B cell (primary cell): ENCODE measurements around the gene DTX4. TPM values are rescaled to one million over a fixed set of nuclear protein-coding genes. Genes with fewer than 3 reads are reported as not detected.

ENCODE experiments used
- ATAC-seq: fragments of 200-7000 bp; cut with Tn5 transposase; one replicate; pipeline ENCODE4 v1.10.0; 2021; ENCODE audit warnings: low read depth, mild to moderate bottlenecking, moderate number of reproducible peaks, moderate library complexity
- CTCF ChIA-PET: fragments of 350-600 bp; sonication (Branson Sonifier 250); formaldehyde crosslinking; loops from one replicate; lab custom pipeline; 2021; ENCODE audit warnings: antibody characterized with exemption, inconsistent platforms; lab: Charles Lee
- POLR2A ChIA-PET: fragments of 350-600 bp; sonication (Branson Sonifier 250); formaldehyde crosslinking; loops from one replicate; lab custom pipeline; 2021; ENCODE audit warnings: antibody characterized with exemption; lab: Charles Lee
- DNase-seq: peaks from one replicate; pipeline ENCODE4 v3.0.0; 2013
- H2AFZ ChIP-seq: 2 replicates; pipeline ENCODE4 v1.6.1; 2012; ENCODE audit warnings: mild to moderate bottlenecking, low read depth, low read length; ENCODE audit not compliant: insufficient read depth, poor library complexity, severe bottlenecking
- H3K27ac ChIP-seq, 2 donors: 1 replicate in 1 of 2; 2 replicates in 1 of 2; pipeline ENCODE4 v1.5.1; 2012 to 2013; ENCODE audit warnings: low read length in 2 of 2, mild to moderate bottlenecking in 2 of 2, moderate library complexity in 1 of 2
- H3K27me3 ChIP-seq, 4 experiments: fragments of 200-600 bp in 1 of 4; sonication (generic) in 1 of 4; replicated peaks in 1 of 4; 1 replicate in 2 of 4; 2 replicates in 2 of 4; pipeline versions ENCODE4 v1.6.1 to v1.7.0; 2013 to 2016; ENCODE audit warnings: low read length in 3 of 4, mild to moderate bottlenecking in 2 of 4, mixed read lengths in 1 of 4, moderate library complexity in 1 of 4; ENCODE audit not compliant: insufficient read depth in 4 of 4, control insufficient read depth in 3 of 4; ENCODE audit errors: control extremely low read depth in 1 of 4
- H3K36me3 ChIP-seq, 2 experiments: replicated peaks in 1 of 2; 1 replicate in 1 of 2; 2 replicates in 1 of 2; pipeline versions ENCODE4 v1.6.1 to v1.7.1; 2013; ENCODE audit warnings: low read length in 1 of 2; ENCODE audit not compliant: insufficient read depth in 2 of 2, control insufficient read depth in 1 of 2; ENCODE audit errors: control extremely low read depth in 1 of 2, extremely low read depth in 1 of 2
- H3K4me1 ChIP-seq, 2 donors: fragments of 200-600 bp in 1 of 2; sonication (generic) in 1 of 2; 1 replicate in 1 of 2; 2 replicates in 1 of 2; pipeline versions ENCODE4 v1.5.1 to v1.6.1; 2013 to 2017; ENCODE audit warnings: low read length in 2 of 2; ENCODE audit not compliant: control insufficient read depth in 2 of 2, insufficient read depth in 2 of 2
- H3K4me2 ChIP-seq: replicated peaks from 2 replicates; pipeline ENCODE3; 2012; ENCODE audit warnings: mild to moderate bottlenecking, low read depth, low read length; ENCODE audit not compliant: poor library complexity, severe bottlenecking
- H3K4me3 ChIP-seq, 5 experiments: fragments of 200-600 bp in 1 of 5; sonication (generic) in 1 of 5; 1 replicate in 3 of 5; 2 replicates in 2 of 5; pipeline versions ENCODE4 v1.5.1 to v1.7.0; 2011 to 2016; ENCODE audit warnings: low read length in 4 of 5, mild to moderate bottlenecking in 4 of 5, low read depth in 2 of 5, control low read depth in 1 of 5, moderate library complexity in 1 of 5; ENCODE audit not compliant: insufficient read depth in 1 of 5; ENCODE audit errors: control extremely low read depth in 1 of 5, extremely low read depth in 1 of 5
- H3K79me2 ChIP-seq: fragments of 200-600 bp; sonication (generic); one replicate; pipeline ENCODE4 v1.6.0; 2016; ENCODE audit warnings: low read length; ENCODE audit not compliant: control insufficient read depth, insufficient read depth
- H3K9ac ChIP-seq: fragments of 200-600 bp; sonication (generic); 2 replicates; pipeline ENCODE4 v1.6.1; 2017; ENCODE audit warnings: mild to moderate bottlenecking, low read length, moderate library complexity
- H3K9me3 ChIP-seq, 3 donors: one replicate each; pipeline versions ENCODE4 v1.6.1 to v1.7.1; 2013; ENCODE audit warnings: low read length in 2 of 3; ENCODE audit not compliant: control insufficient read depth in 2 of 3, insufficient read depth in 1 of 3; ENCODE audit errors: control extremely low read depth in 1 of 3
- H4K20me1 ChIP-seq: 2 replicates; pipeline ENCODE4 v1.6.0; 2012; ENCODE audit warnings: mild to moderate bottlenecking, low read length; ENCODE audit not compliant: insufficient read depth, control insufficient read depth, poor library complexity, severe bottlenecking
- H3K27ac Mint-ChIP-seq: one replicate; pipeline ENCODE4 v1.8.0; 2021; ENCODE audit warnings: mixed read lengths
- H3K27me3 Mint-ChIP-seq: one replicate; pipeline ENCODE4 v1.8.0; 2021; ENCODE audit warnings: mixed read lengths
- H3K4me1 Mint-ChIP-seq: one replicate; pipeline ENCODE4 v1.8.0; 2021; ENCODE audit warnings: mixed read lengths
- H3K4me3 Mint-ChIP-seq: one replicate; pipeline ENCODE4 v1.8.0; 2021; ENCODE audit warnings: mixed read lengths
- H3K9me3 Mint-ChIP-seq: one replicate; pipeline ENCODE4 v1.8.0; 2022; ENCODE audit warnings: mixed read lengths; ENCODE audit not compliant: insufficient read depth
- EZH2 ChIP-seq: IDR thresholded peaks from 2 replicates; pipeline ENCODE4 v1.6.1; 2012; ENCODE audit warnings: borderline replicate concordance, low read depth, mild to moderate bottlenecking, moderate library complexity, low read length; ENCODE audit not compliant: insufficient read depth, poor library complexity, severe bottlenecking
- WGBS: methylation state at CpG from one replicate; pipeline ENCODE4 v1.1.5; 2013; ENCODE audit warnings: missing lambda C conversion rate; ENCODE audit not compliant: insufficient coverage; 5-methylcytosine and 5-hydroxymethylcytosine counted together
- intact Hi-C: fragments of 100-400 bp; cut with micrococcal nuclease; formaldehyde crosslinking; loops from one replicate; pipeline ENCODE4 v1.10.0; 2022
- polyA plus RNA-seq: library from polyadenylated mRNA; depleted of rRNA; stranded (reverse); fragments of >200 nt; gene quantifications from 2 replicates; pipeline ENCODE4 v1.2.3, GENCODE V29; 2012
- total RNA-seq, 2 donors: library from RNA; stranded (reverse); fragments of 120-200 nt in 1 of 2; gene quantifications; 1 replicate in 1 of 2; 2 replicates in 1 of 2; pipeline versions ENCODE4 v1.2.3 to v1.2.4, GENCODE V29; 2013 to 2022
- TF ChIP-seq, protein P1 (sequence below): fragments of 200-600 bp; IDR thresholded peaks from one replicate; pipeline ENCODE4 v1.8.0; 2022; ENCODE audit warnings: antibody characterized with exemption, mild to moderate bottlenecking

DTX4 gene
- total and polyA plus RNA-seq, 2 donors (not counting 1 experiment from before 2014, with no cell fraction given) = 11.7 to 43.3 TPM

DNA sequence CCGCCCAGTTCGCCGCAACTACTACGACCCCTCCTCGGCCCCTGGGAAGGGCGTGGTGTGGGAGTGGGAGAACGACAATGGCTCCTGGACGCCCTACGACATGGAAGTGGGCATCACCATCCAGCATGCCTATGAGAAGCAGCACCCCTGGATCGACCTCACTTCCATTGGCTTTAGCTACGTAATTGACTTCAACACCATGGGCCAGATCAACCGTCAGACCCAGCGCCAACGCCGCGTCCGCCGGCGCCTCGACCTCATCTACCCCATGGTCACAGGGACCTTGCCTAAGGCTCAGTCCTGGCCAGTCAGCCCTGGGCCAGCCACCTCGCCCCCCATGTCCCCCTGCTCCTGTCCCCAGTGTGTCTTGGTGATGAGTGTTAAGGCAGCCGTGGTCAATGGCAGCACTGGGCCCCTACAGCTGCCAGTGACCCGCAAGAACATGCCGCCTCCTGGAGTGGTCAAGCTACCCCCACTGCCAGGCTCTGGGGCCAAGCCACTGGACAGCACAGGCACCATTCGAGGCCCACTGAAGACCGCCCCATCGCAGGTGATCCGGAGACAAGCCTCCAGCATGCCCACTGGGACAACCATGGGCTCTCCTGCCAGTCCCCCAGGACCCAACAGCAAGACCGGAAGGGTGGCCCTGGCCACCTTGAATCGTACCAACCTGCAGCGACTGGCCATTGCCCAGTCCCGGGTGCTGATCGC is 10.0 kb downstream of the DTX4 start:
- Mint-ChIP-seq H3K27me3 (no peaks in the 10 kb centered on the region), H3K27ac (no peak overlapping the region), H3K4me3 (no peak overlapping the region), H3K4me1 (peaks cover 14% of the 10 kb centered on the region), H3K9me3 (peaks cover 8% of the 10 kb centered on the region)
- intact Hi-C loops = loop anchor here (1.0 kb wide), 1 partner anchor 11 kb away; no protein-coding TSS in a partner anchor
- Histone ChIP-seq H3K36me3 (peaks cover 3 to 59% of the 10 kb centered on the region in 2 experiments), H3K27ac (no peak overlapping the region), H3K27me3 (no peaks in the 10 kb centered on the region), H4K20me1 (peaks cover 73% of the 10 kb centered on the region), H2AFZ (no peak overlapping the region), H3K79me2 (peaks cover 83% of the 10 kb centered on the region), H3K9me3 (peaks cover 0 to 9% (median 7%) of the 10 kb centered on the region in 3 donors), H3K9ac (no peak overlapping the region), H3K4me2 (no peak overlapping the region), H3K4me3 (no peak overlapping the region), H3K4me1 (peaks cover 0 to 2% of the 10 kb centered on the region in 2 donors)
- POLR2A ChIA-PET = interaction anchor here (1.0 kb wide), 1 partner anchor 9 kb away, joined by 4 read pairs; the partner anchor contains the start of gene DTX4
- ATAC-seq (no peak), DNase-seq (no peak)
- over 99% methylated on average over 25 of the region's 33 CpGs for WGBS
- no peak for TF ChIP-seq EZH2
- TF ChIP-seq, protein P1, sequence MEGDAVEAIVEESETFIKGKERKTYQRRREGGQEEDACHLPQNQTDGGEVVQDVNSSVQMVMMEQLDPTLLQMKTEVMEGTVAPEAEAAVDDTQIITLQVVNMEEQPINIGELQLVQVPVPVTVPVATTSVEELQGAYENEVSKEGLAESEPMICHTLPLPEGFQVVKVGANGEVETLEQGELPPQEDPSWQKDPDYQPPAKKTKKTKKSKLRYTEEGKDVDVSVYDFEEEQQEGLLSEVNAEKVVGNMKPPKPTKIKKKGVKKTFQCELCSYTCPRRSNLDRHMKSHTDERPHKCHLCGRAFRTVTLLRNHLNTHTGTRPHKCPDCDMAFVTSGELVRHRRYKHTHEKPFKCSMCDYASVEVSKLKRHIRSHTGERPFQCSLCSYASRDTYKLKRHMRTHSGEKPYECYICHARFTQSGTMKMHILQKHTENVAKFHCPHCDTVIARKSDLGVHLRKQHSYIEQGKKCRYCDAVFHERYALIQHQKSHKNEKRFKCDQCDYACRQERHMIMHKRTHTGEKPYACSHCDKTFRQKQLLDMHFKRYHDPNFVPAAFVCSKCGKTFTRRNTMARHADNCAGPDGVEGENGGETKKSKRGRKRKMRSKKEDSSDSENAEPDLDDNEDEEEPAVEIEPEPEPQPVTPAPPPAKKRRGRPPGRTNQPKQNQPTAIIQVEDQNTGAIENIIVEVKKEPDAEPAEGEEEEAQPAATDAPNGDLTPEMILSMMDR = no peak
- CTCF ChIA-PET = interaction anchor here (1.0 to 18.8 kb wide), 8 partner anchors 9 to 356 kb away, joined by 3 to 215 read pairs (median 4); partner anchors contain the start of gene DTX4
